Stromal cell of bone marrow (primary cell): Measurements from ENCODE around the gene HOXA1.
A peak's percentile ranks its signal among the peaks of the same experiment; 100 is the strongest.

Experiments
- DNase-seq: peaks from one replicate; pipeline ENCODE4 v3.0.0-alpha.2; 2012; ENCODE audit warnings: low read depth

Gene HOXA1

GRCh38 chr7:27095897-27096767, at the start of gene HOXA1:
HOXA1 (minus strand) TSS chr7:27096000; CDS start chr7:27095912, 88 bp downstream.
- DNase-seq, result peak; percentile 80

DNA sequence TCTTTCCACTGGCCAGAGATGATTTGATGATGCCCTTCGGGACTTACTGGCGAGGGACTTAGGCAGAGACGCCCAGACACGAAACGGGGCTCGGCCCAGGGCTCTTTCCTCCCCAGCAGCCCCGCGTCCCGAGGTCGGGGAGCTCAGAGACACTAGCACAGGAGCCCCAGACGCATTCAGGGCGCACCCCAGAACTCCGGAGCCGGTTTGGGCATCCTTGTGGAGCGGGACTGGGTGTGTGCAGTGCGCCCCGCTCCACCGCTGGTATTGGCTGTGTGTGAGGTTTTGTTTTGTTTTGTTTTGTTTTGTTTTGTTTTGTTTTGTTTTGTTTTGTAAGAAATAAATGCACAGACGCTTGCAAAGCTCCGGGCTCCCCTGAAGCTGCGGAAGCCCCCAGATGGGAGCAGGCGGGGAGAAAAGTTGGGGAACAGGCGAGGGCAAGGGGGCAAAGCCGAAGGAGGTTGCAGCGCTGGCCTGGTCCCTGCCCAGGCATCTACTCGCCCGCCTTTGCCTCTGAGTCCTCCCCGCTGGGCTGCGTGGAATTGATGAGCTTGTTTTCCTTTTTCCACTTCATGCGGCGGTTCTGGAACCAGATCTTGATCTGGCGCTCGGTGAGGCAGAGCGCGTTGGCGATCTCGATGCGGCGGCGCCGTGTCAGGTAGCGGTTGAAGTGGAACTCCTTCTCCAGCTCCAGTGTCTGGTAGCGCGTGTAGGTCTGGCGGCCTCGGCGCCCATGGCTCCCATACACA, 49.5 kb upstream of the HOXA1 start:
- no peak for DNase-seq

DNA sequence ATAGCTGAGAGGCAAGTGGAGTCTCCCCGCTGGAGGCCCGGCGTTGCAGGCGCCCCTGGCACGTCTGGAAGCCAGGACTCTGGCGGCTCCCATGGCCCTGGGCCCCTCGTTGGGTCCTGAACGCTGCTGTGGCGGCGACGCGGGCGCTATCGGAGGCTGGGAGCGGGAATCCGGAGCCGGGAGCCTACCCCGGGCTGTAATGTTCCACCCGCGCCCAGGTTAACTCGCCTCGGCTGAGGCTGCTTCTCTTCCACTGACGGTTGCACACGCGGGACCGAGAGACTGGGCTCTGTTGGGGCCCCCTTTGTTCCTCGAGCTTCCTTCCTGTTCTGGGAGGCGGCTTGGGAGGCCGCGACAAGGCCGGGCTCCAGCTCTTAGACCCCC, 49.0 kb upstream of the HOXA1 start:
- DNase-seq, result no peak

GRCh38 chr7:27143950-27144780, 48.4 kb upstream of the HOXA1 start:
- no peak for DNase-seq

DNA sequence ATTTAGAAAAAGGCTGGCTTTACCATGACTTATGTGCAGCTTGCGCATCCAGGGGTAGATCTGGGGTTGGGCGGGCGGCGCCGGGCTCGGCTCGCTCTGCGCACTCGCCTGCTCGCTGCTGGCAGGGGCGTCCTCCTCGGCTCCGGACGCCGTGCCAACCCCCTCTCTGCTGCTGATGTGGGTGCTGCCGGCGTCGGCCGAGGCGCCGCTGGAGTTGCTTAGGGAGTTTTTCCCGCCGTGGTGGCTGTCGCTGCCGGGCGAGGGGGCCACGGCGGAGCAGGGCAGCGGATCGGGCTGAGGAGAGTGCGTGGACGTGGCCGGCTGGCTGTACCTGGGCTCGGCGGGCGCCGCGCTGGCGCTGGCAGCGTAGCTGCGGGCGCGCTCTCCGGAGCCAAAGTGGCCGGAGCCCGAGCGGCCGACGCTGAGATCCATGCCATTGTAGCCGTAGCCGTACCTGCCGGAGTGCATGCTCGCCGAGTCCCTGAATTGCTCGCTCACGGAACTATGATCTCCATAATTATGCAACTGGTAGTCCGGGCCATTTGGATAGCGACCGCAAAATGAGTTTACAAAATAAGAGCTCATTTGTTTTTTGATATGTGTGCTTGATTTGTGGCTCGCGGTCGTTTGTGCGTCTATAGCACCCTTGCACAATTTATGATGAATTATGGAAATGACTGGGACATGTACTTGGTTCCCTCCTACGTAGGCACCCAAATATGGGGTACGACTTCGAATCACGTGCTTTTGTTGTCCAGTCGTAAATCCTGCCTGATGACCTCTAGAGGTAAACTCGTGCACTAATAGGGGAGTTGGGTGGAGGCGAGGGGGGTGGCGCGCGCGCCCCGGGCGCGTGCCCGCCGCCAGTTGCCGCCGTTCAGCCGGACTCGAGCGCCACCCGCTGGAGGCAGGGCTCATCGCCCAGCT, 47.5 kb upstream of the HOXA1 start, which contains the start of gene HOXA5:
TSS of gene HOXA5 (minus strand) at position 659 of the 927 bp plus-strand sequence. CDS start at position 585, 74 bp downstream.
- DNase-seq, result peak; percentile 88

DNA sequence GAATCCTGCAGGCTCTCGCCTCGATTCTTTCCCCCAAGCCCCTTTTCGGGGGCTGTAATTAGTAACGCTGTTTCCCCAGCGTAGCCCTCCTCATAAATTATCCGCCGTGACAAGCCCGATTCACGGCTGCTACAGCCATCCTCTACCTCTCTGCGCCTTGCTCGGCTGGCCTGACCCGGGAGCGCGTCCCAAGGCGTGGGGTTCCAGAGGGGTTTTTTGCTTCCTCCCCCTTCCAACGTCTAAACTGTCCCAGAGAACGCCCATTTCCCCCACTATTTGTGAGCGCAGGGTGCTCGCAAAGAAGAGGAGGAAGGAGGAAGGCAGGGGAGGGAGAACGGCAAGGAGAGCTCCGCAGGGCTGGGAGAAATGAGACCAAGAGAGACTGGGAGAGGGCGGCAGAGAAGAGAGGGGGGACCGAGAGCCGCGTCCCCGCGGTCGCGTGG, 46.8 kb upstream of the HOXA1 start:
- DNase-seq, result no peak

DNA sequence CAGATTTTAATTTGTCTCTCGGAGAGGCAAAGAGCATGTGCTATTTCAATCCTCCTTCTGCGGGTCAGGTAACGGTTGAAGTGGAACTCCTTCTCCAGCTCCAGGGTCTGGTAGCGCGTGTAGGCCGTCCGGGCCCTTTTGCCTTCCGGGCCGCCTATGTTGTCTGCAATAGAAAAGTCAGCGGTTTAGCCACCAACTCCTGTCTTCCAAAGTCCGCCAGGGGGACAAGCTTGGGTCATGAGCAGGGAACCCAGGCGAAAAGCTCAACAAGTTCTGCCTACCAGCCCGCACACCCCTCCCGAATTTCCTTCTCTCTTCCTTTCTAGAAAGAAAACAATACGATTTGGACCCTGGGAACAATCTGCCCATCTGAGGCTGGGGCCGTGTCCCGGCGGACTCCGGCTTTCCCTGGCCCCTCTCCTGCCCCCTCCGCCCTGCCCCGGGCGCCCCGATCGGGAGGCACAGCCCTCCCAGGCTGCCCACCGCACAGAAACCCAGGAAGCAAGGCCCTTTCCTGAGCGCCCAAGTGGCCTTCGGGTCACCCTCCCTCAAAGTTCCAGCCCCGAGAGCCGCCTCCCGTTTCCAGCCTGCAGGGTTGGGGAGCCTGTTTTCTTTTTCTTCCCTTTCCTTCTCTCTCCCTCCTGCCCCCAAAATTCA, 46.3 kb upstream of the HOXA1 start:
- DNase-seq, result no peak

- DNase-seq, result no peak
Observed at GRCh38 chr7:27141137-27141922, 45.5 kb upstream of the HOXA1 start.

GRCh38 chr7:27140126-27140857, 44.5 kb upstream of the HOXA1 start:
- DNase-seq, result no peak

GRCh38 chr7:27139334-27140125, 43.7 kb upstream of the HOXA1 start:
- DNase-seq, result no peak

- DNase-seq, result no peak
Observed at GRCh38 chr7:27138985-27139333, 43.2 kb upstream of the HOXA1 start.

DNA sequence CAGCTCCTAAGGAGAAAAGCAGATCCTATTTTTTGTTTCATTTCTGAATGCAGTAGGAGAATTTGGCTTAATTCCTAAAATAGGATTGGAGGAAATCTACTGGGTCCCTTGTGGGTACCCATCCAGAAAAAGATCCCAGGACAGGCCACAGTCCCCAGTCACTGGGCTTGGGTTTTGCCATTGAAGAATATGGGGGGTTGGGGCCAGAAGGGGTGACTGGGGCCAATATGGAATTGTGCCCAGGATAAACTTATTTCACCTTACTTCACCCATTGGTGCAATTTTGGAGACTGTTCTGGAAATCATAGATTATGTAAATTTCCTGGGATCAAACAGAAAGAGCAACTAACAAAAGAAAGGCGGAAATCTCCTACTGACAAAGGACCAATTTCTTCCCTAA, 42.7 kb upstream of the HOXA1 start:
- no peak for DNase-seq

- DNase-seq, result no peak
Observed at GRCh38 chr7:27137640-27138315, 42.0 kb upstream of the HOXA1 start.

DNA sequence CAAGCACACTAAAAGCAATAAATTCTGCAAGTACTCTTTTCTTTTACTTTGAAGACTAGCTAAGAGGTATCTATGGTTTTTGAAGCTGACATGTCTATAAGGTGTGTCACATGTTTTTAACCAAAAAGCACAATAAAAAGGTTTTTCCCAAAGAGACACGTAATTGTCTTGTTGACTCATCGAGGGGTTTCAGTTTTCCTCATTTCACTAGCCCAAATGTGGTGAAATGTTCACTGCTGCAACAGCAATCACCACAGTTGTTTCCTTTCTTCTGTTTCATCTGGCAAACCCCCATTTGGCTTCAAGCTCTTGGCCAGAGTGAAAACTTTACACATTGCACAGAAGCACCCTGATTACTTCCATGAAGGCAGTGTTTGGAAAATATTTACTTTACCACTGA, 38.6 kb upstream of the HOXA1 start:
- peak; percentile 97 for DNase-seq

- DNase-seq, result no peak
Observed at GRCh38 chr7:27133409-27134231, 37.8 kb upstream of the HOXA1 start.

GRCh38 chr7:27132978-27133377, 37.2 kb upstream of the HOXA1 start:
- DNase-seq, result no peak

GRCh38 chr7:27132214-27132613, 36.4 kb upstream of the HOXA1 start:
- DNase-seq, result no peak
